ENCODE data around the gene TMEM132D. TPM values are rescaled to one million over a fixed set of nuclear protein-coding genes. Genes with fewer than 3 reads are reported as not detected.

The TMEM132D gene
- total and polyA plus RNA-seq, 4 donors = 0.01 to 0.14 (median 0.08) TPM

GRCh38 chr12:129357233-129357632 is 546.6 kb downstream of the TMEM132D start:
- Histone ChIP-seq H3K9me3 (ENCODE audit: control insufficient read depth in 4 of 4, low read length in 3 of 4) (peaks cover 0 to 2% (median 0%) of the 10 kb centered on the region in 4 donors), H3K4me3 (ENCODE audit: low read depth in 1 of 3, low read length in 3 of 3) (no peak overlapping the region), H3K36me3 (ENCODE audit: control insufficient read depth in 4 of 4, insufficient read depth in 3 of 4, low read depth in 1 of 4, low read length in 3 of 4) (no peaks in the 10 kb centered on the region), H3K4me1 (ENCODE audit: control insufficient read depth in 4 of 4, insufficient read depth in 4 of 4, low read length in 3 of 4) (no peaks in the 10 kb centered on the region), H3K9ac (ENCODE audit: low read depth in 1 of 2, low read length in 2 of 2) (no peak overlapping the region), H3K27ac (ENCODE audit: low read depth in 1 of 2, low read length in 2 of 2) (no peak overlapping the region), H3K27me3 (ENCODE audit: control insufficient read depth in 4 of 4, insufficient read depth in 4 of 4, low read length in 3 of 4) (no peaks in the 10 kb centered on the region)
- DNase-seq (ENCODE audit: low spot score) = no peak
- 79% methylated on average over 6 of the region's 6 CpGs for WGBS
- TF ChIP-seq HNF4A (conservative IDR thresholded peaks at IDR 0.05) (no peak), FOXA2 (IDR thresholded peaks at IDR 0.05) (no peak), NR2F2 (IDR thresholded peaks at IDR 0.05) (no peak), SP1 (IDR thresholded peaks at IDR 0.05) (no peak), RXRA (IDR thresholded peaks at IDR 0.05) (no peak), HNF4G (IDR thresholded peaks at IDR 0.05) (no peak)

- TF ChIP-seq CTCF (IDR thresholded peaks at IDR 0.05; ENCODE audit: low read depth, low read length, missing input control) (no peak), NR2F2 (IDR thresholded peaks at IDR 0.05) (no peak), YY1 (IDR thresholded peaks at IDR 0.05) (no peak), EGR1 (IDR thresholded peaks at IDR 0.05; ENCODE audit: low read depth in 2 of 2) (no peak), SP1 (IDR thresholded peaks at IDR 0.05) (no peak)
- peaks cover 0 to 2% (median 0%) of the 10 kb centered on the region in 4 donors for H3K9me3 ChIP-seq (ENCODE audit: control insufficient read depth in 4 of 4, low read length in 3 of 4)
- H3K9ac ChIP-seq (ENCODE audit: low read depth in 1 of 2, low read length in 2 of 2) = no peak overlapping the region
- H3K4me1 ChIP-seq (ENCODE audit: control insufficient read depth in 4 of 4, insufficient read depth in 4 of 4, low read length in 3 of 4) = no peaks in the 10 kb centered on the region
- H3K27ac ChIP-seq (ENCODE audit: low read depth in 1 of 2, low read length in 2 of 2) = no peak overlapping the region
- DNase-seq (ENCODE audit: low spot score) = no peak
- no peak overlapping the region for H3K4me3 ChIP-seq (ENCODE audit: low read depth in 1 of 3, low read length in 3 of 3)
- no peaks in the 10 kb centered on the region for H3K36me3 ChIP-seq (ENCODE audit: control insufficient read depth in 4 of 4, insufficient read depth in 3 of 4, low read depth in 1 of 4, low read length in 3 of 4)
- H3K27me3 ChIP-seq (ENCODE audit: control insufficient read depth in 4 of 4, insufficient read depth in 4 of 4, low read length in 3 of 4) = no peaks in the 10 kb centered on the region
- WGBS = 88% methylated on average over 6 of the region's 6 CpGs
Observed at GRCh38 chr12:129351481-129351880, 552.3 kb downstream of the TMEM132D start.

GRCh38 chr12:129339336-129339735 is 564.5 kb downstream of the TMEM132D start:
- H3K4me1 ChIP-seq (ENCODE audit: control insufficient read depth in 4 of 4, insufficient read depth in 4 of 4, low read length in 3 of 4) = no peaks in the 10 kb centered on the region
- TF ChIP-seq YY1 (IDR thresholded peaks at IDR 0.05) (no peak), REST (IDR thresholded peaks at IDR 0.05) (no peak), HNF4G (IDR thresholded peaks at IDR 0.05) (no peak), HNF4A (conservative IDR thresholded peaks at IDR 0.05) (no peak), NR2F2 (IDR thresholded peaks at IDR 0.05) (no peak), RXRA (IDR thresholded peaks at IDR 0.05) (no peak), CTCF (IDR thresholded peaks at IDR 0.05; ENCODE audit: low read depth, low read length, missing input control) (no peak), MAX (IDR thresholded peaks at IDR 0.05) (no peak), ATF3 (IDR thresholded peaks at IDR 0.05) (no peak), FOXA1 (IDR thresholded peaks at IDR 0.05) (no peak), JUND (IDR thresholded peaks at IDR 0.05) (no peak), TAF1 (conservative IDR thresholded peaks at IDR 0.05) (no peak), GABPA (IDR thresholded peaks at IDR 0.05 in 1 of 2, conservative IDR thresholded peaks at IDR 0.05 in 1 of 2) (no peak), FOXA2 (IDR thresholded peaks at IDR 0.05) (no peak), EGR1 (IDR thresholded peaks at IDR 0.05; ENCODE audit: low read depth in 2 of 2) (no peak), ZBTB33 (IDR thresholded peaks at IDR 0.05) (no peak), SP1 (IDR thresholded peaks at IDR 0.05) (no peak), RAD21 (IDR thresholded peaks at IDR 0.05) (no peak)
- peaks cover 0 to 4% (median 0%) of the 10 kb centered on the region in 4 donors for H3K27me3 ChIP-seq (ENCODE audit: control insufficient read depth in 4 of 4, insufficient read depth in 4 of 4, low read length in 3 of 4)
- WGBS = 52% methylated on average over 7 of the region's 7 CpGs
- H3K36me3 ChIP-seq (ENCODE audit: control insufficient read depth in 4 of 4, insufficient read depth in 3 of 4, low read depth in 1 of 4, low read length in 3 of 4) = no peaks in the 10 kb centered on the region
- peaks cover 0 to 6% (median under 1%) of the 10 kb centered on the region in 4 donors for H3K9me3 ChIP-seq (ENCODE audit: control insufficient read depth in 4 of 4, low read length in 3 of 4)
- H3K27ac ChIP-seq (ENCODE audit: low read depth in 1 of 2, low read length in 2 of 2) = no peak overlapping the region
- no peak overlapping the region for H3K9ac ChIP-seq (ENCODE audit: low read depth in 1 of 2, low read length in 2 of 2)
- no peak overlapping the region for H3K4me3 ChIP-seq (ENCODE audit: low read depth in 1 of 3, low read length in 3 of 3)
- no peak for DNase-seq (ENCODE audit: low spot score)

All from liver (tissue), 9 donors.